GM12878 (cell line): ENCODE measurements around the gene COL23A1. TPM values are rescaled to one million over a fixed set of nuclear protein-coding genes. Genes with fewer than 3 reads are reported as not detected.

Source experiments
- ATAC-seq: fragments of 200-7000 bp; cut with Tn5 transposase; 3 replicates; pipeline ENCODE4 v1.9.1; 2020; ENCODE audit warnings: mild to moderate bottlenecking, moderate library complexity
- BruUV-seq: library from RNA; stranded (reverse); fragments of 400-500 nt; replicated peaks from 2 replicates; lab custom pipeline; 2021; lab: Mats Ljungman, UMichigan
- CTCF ChIA-PET: fragments of 300-600 bp; sonication (Branson Sonifier 250); formaldehyde crosslinking; extraction: SDS; loops from one replicate; lab custom pipeline; 2021; ENCODE audit warnings: inconsistent platforms; lab: Yijun Ruan, JAX
- POLR2A ChIA-PET: fragments of 350-600 bp; formaldehyde crosslinking; extraction: SDS; loops from one replicate; lab custom pipeline; 2021; ENCODE audit warnings: inconsistent platforms; lab: Charles Lee
- RAD21 ChIA-PET: fragments of 300-600 bp; sonication (Branson Sonifier 250); formaldehyde crosslinking; loops from one replicate; lab custom pipeline; 2023; ENCODE audit warnings: antibody characterized with exemption; ENCODE audit not compliant: unreplicated experiment; lab: Charles Lee
- SMC1A ChIA-PET: fragments of 300-600 bp; sonication (Branson Sonifier 250); formaldehyde crosslinking; loops from one replicate; lab custom pipeline; 2023; ENCODE audit not compliant: unreplicated experiment, uncharacterized antibody; lab: Charles Lee
- DNase-seq: peaks from one replicate; pipeline ENCODE4 v3.0.0-alpha.2; 2011; ENCODE audit warnings: low read depth, low spot score
- FAIRE-seq: peaks from 3 replicates; lab custom pipeline; 2011; peaks lifted over from hg19 to GRCh38; lab: Jason Lieb, UNC
- H2AFZ ChIP-seq: 2 replicates; pipeline ENCODE4 v1.6.0; 2011; ENCODE audit warnings: low read depth, low read length, control low read depth; ENCODE audit not compliant: control insufficient read depth
- H3K27ac ChIP-seq: 2 replicates; pipeline ENCODE4 v1.5.1; 2011; ENCODE audit warnings: control low read depth; ENCODE audit not compliant: control insufficient read depth, insufficient read depth
- H3K27me3 ChIP-seq, 2 experiments: replicated peaks in 1 of 2; 2 replicates each; pipeline versions ENCODE4 v1.6.0 to v1.6.1; 2011; ENCODE audit warnings: low read length in 1 of 2; ENCODE audit not compliant: control insufficient read depth in 2 of 2, insufficient read depth in 2 of 2
- H3K36me3 ChIP-seq, 2 experiments: 2 replicates each; pipeline ENCODE4 v1.5.1; 2011; ENCODE audit warnings: low read length in 1 of 2; ENCODE audit not compliant: control insufficient read depth in 2 of 2, insufficient read depth in 2 of 2
- H3K4me1 ChIP-seq: 2 replicates; pipeline ENCODE4 v1.6.1; 2011; ENCODE audit warnings: mild to moderate bottlenecking, low read length, moderate library complexity, mixed read lengths; ENCODE audit not compliant: control insufficient read depth, insufficient read depth
- H3K4me2 ChIP-seq: 2 replicates; pipeline ENCODE4 v1.6.0; 2011; ENCODE audit warnings: control low read depth; ENCODE audit not compliant: control insufficient read depth, insufficient read depth
- H3K4me3 ChIP-seq: fragments of 200-600 bp; sonication (generic); 2 replicates; pipeline ENCODE4 v1.5.1; 2016
- H3K79me2 ChIP-seq: 2 replicates; pipeline ENCODE4 v1.6.0; 2011; ENCODE audit warnings: low read length; ENCODE audit not compliant: control insufficient read depth, insufficient read depth
- H3K9ac ChIP-seq: 2 replicates; pipeline ENCODE4 v1.8.0; 2011; ENCODE audit warnings: low read length, control low read depth, mixed read lengths; ENCODE audit not compliant: control insufficient read depth, insufficient read depth
- H3K9me3 ChIP-seq: replicated peaks from 3 replicates; pipeline ENCODE4 v1.5.1; 2011; ENCODE audit warnings: mild to moderate bottlenecking, low read length; ENCODE audit not compliant: control insufficient read depth, insufficient read depth
- H4K20me1 ChIP-seq: 2 replicates; pipeline ENCODE4 v1.6.0; 2011; ENCODE audit not compliant: control insufficient read depth, insufficient read depth
- MTA2 ChIP-seq: fragments of 450-650 bp; IDR thresholded peaks from 2 replicates; pipeline ENCODE4 v1.6.1; 2016; ENCODE audit warnings: low read depth, mild to moderate bottlenecking, moderate library complexity
- REST ChIP-seq: IDR thresholded peaks from 2 replicates; pipeline ENCODE4 v1.6.1; 2012; ENCODE audit warnings: mild to moderate bottlenecking, low read depth, low read length
- ZBTB33 ChIP-seq: fragments of 450-650 bp; IDR thresholded peaks from 2 replicates; pipeline ENCODE4 v1.6.1; 2017; ENCODE audit warnings: mild to moderate bottlenecking
- WGBS: methylation state at CpG from one replicate; pipeline ENCODE4 v1.1.6; 2016; ENCODE audit warnings: low lambda C conversion rate; ENCODE audit not compliant: insufficient replicate concordance, insufficient coverage; ENCODE audit errors: missing lambda C conversion rate; 5-methylcytosine and 5-hydroxymethylcytosine counted together
- in situ Hi-C: fragments of 300-500 bp; cut with MboI; formaldehyde crosslinking; loops from 9 replicates; pipeline ENCODE4 v1.14.3; 2018; ENCODE audit warnings: mixed read lengths
- intact Hi-C: fragments of 100-400 bp; cut with micrococcal nuclease; formaldehyde crosslinking; loops from one replicate; pipeline ENCODE4 v1.14.2; 2022; ENCODE audit not compliant: unreplicated experiment
- polyA plus RNA-seq, 11 experiments: library from polyadenylated mRNA; depleted of rRNA in 4 of 11; unstranded in 6 of 11; stranded (reverse) in 5 of 11; fragments of >200 nt; fragmentation: Nextera tagmentation in 4 of 11; fragmentation: Illumina TruSeq in 1 of 11; extraction: Ambion mirVana in 4 of 11; extraction: Trizol in 1 of 11; gene quantifications; 1 replicate in 1 of 11; 2 replicates in 10 of 11; pipeline versions ENCODE4 v1.2.1 to v1.2.3, GENCODE V29; 2011 to 2016; ENCODE audit warnings: inconsistent platforms in 2 of 11, missing spikeins in 2 of 11, low read depth in 1 of 11
- total RNA-seq, 4 experiments: library from RNA; depleted of rRNA in 3 of 4; stranded (reverse); fragments of >200 nt in 3 of 4; fragmentation: Illumina TruSeq in 1 of 4; extraction: Trizol in 1 of 4; gene quantifications; 2 replicates each; pipeline versions ENCODE4 v1.2.1 to v1.2.3, GENCODE V29; 2013 to 2021

COL23A1 gene
- total and polyA plus RNA-seq, 10 of the 15 experiments (the other 5 are each of a cell fraction or from before 2014, with no cell fraction given): 0.03 to 0.83 (median 0.09) TPM; not detected in 5

- TF ChIP-seq REST: no peak
- TF ChIP-seq MTA2: no peak
These were observed 241.7 kb downstream of the COL23A1 start (continued) for GRCh38 chr5:178348356-178349074.

GRCh38 chr5:178347956-178348355 is 242.2 kb downstream of the COL23A1 start:
- ChIA-PET POLR2A (no interaction called here), CTCF (no interaction called here)
- Histone ChIP-seq H3K4me1 (no peaks in the 10 kb centered on the region), H3K36me3 (no peaks in the 10 kb centered on the region), H3K4me2 (no peak overlapping the region), H3K79me2 (no peaks in the 10 kb centered on the region), H3K9ac (no peak overlapping the region), H3K4me3 (no peak overlapping the region)
- intact Hi-C loops: no loop called here
- DNase-seq: no peak
- no peak for FAIRE-seq
- WGBS: 64% methylated on average over 7 of the region's 11 CpGs
- no peak for TF ChIP-seq ZBTB33
- TF ChIP-seq, all 136 proteins: peak for 0
- ChIA-PET SMC1A (no interaction called here), RAD21 (no interaction called here)
- no peaks in the 10 kb centered on the region for H4K20me1 ChIP-seq
- H3K27ac ChIP-seq: no peak overlapping the region
- BruUV-seq: no TSS peak
- no peak overlapping the region for H2AFZ ChIP-seq
- ATAC-seq: no peak
- in situ Hi-C loops: no loop called here
- H3K9me3 ChIP-seq: no peaks in the 10 kb centered on the region; the same call in 2 of the 3 replicates
- no peaks in the 10 kb centered on the region for H3K27me3 ChIP-seq
